ENCODE results near the gene CCDC28B.
"Not testable (repeated sequence)": the region's sequence is repeated elsewhere in the genome, so short reads cannot be mapped to it uniquely, and the experiment has no call there.

The CCDC28B gene

GRCh38 chr1:32200226-32201010, at the start of gene CCDC28B:
TSS of gene CCDC28B (plus strand) at chr1:32200595. CDS start at chr1:32201936, 1,341 bp downstream.
- DNase-seq (ENCODE audit: low read depth, low spot score) = peak; percentile 41

GRCh38 chr1:32150847-32151246, 49.5 kb upstream of the CCDC28B start:
- no peak for DNase-seq (ENCODE audit: low read depth, low spot score)

GRCh38 chr1:32151319-32151787, 49.0 kb upstream of the CCDC28B start:
- DNase-seq (ENCODE audit: low read depth, low spot score) = peak; percentile 41

GRCh38 chr1:32159189-32159588, 41.2 kb upstream of the CCDC28B start:
- no peak for DNase-seq (ENCODE audit: low read depth, low spot score)

- no peak for DNase-seq (ENCODE audit: low read depth, low spot score)
Observed at GRCh38 chr1:32163405-32163804, 37.0 kb upstream of the CCDC28B start.

GRCh38 chr1:32165633-32166032, 34.8 kb upstream of the CCDC28B start:
- not testable (repeated sequence) for DNase-seq (ENCODE audit: low read depth, low spot score)

GRCh38 chr1:32170991-32171390, 29.4 kb upstream of the CCDC28B start:
- DNase-seq (ENCODE audit: low read depth, low spot score) = no peak

- no peak for DNase-seq (ENCODE audit: low read depth, low spot score)
Observed at GRCh38 chr1:32172621-32173245, 27.7 kb upstream of the CCDC28B start.

- no peak for DNase-seq (ENCODE audit: low read depth, low spot score)
Observed at GRCh38 chr1:32178380-32179192, 21.8 kb upstream of the CCDC28B start.

GRCh38 chr1:32179193-32179442, 21.3 kb upstream of the CCDC28B start:
- no peak for DNase-seq (ENCODE audit: low read depth, low spot score)

- DNase-seq (ENCODE audit: low read depth, low spot score) = peak; percentile 82
Observed at GRCh38 chr1:32179443-32180185, 20.8 kb upstream of the CCDC28B start, which contains the start of gene TXLNA. TSS of gene TXLNA (plus strand) at chr1:32179675. CDS start at chr1:32180346, 671 bp downstream.

GRCh38 chr1:32180186-32181060, 20.0 kb upstream of the CCDC28B start:
- peak; percentile 12 for DNase-seq (ENCODE audit: low read depth, low spot score)

- DNase-seq (ENCODE audit: low read depth, low spot score) = no peak
Observed at GRCh38 chr1:32181065-32181464, 19.3 kb upstream of the CCDC28B start.

- no peak for DNase-seq (ENCODE audit: low read depth, low spot score)
Observed at GRCh38 chr1:32181563-32181962, 18.8 kb upstream of the CCDC28B start.

GRCh38 chr1:32182060-32182459, 18.3 kb upstream of the CCDC28B start:
- DNase-seq (ENCODE audit: low read depth, low spot score) = no peak

- no peak for DNase-seq (ENCODE audit: low read depth, low spot score)
Observed at GRCh38 chr1:32184650-32185049, 15.7 kb upstream of the CCDC28B start.

- DNase-seq (ENCODE audit: low read depth, low spot score) = no peak
Observed at GRCh38 chr1:32186077-32186476, 14.3 kb upstream of the CCDC28B start.

- DNase-seq (ENCODE audit: low read depth, low spot score) = no peak
Observed at GRCh38 chr1:32186491-32186890, 13.9 kb upstream of the CCDC28B start.

GRCh38 chr1:32187850-32188249, 12.5 kb upstream of the CCDC28B start:
- no peak for DNase-seq (ENCODE audit: low read depth, low spot score)

GRCh38 chr1:32192220-32192948, 8.0 kb upstream of the CCDC28B start:
- no peak for DNase-seq (ENCODE audit: low read depth, low spot score)

Data from smooth muscle cell of the brain vasculature (primary cell).